Large intestine (tissue), 3 donors: ENCODE results near the gene TMUB2. TPM values are rescaled to one million over a fixed set of nuclear protein-coding genes. Genes with fewer than 3 reads are reported as not detected.
A peak's percentile ranks its signal among the peaks of the same experiment; 100 is the strongest.

Experiments used
- DNase-seq, 2 donors: peaks; one replicate each; pipeline versions ENCODE4 v3.0.0 to v3.0.0-alpha.2; 2013
- H3K27ac ChIP-seq: one replicate; pipeline ENCODE4 v1.5.1; 2013; ENCODE audit warnings: low read length
- H3K27me3 ChIP-seq: 2 replicates; pipeline ENCODE4 v1.6.1; 2013; ENCODE audit warnings: low read length; ENCODE audit not compliant: control insufficient read depth, insufficient read depth
- H3K36me3 ChIP-seq: 2 replicates; pipeline ENCODE4 v1.6.1; 2013; ENCODE audit warnings: low read length; ENCODE audit not compliant: control insufficient read depth, insufficient read depth
- H3K4me1 ChIP-seq: one replicate; pipeline ENCODE4 v1.6.1; 2013; ENCODE audit warnings: low read length; ENCODE audit not compliant: control insufficient read depth, insufficient read depth
- H3K4me3 ChIP-seq: one replicate; pipeline ENCODE4 v1.5.1; 2013; ENCODE audit warnings: low read length
- H3K9me3 ChIP-seq: one replicate; pipeline ENCODE4 v1.6.1; 2013; ENCODE audit warnings: mild to moderate bottlenecking, low read depth, low read length, moderate library complexity; ENCODE audit not compliant: control insufficient read depth
- WGBS: methylation state at CpG from one replicate; pipeline ENCODE4 v1.1.5; 2013; ENCODE audit warnings: low lambda C conversion rate; ENCODE audit not compliant: insufficient coverage; 5-methylcytosine and 5-hydroxymethylcytosine counted together
- polyA plus RNA-seq: library from polyadenylated mRNA; unstranded; fragments of 120-200 nt; gene quantifications from one replicate; pipeline ENCODE4 v1.2.1, GENCODE V29; 2013

Gene TMUB2
- polyA plus RNA-seq, 1 donor = 41.5 TPM

GRCh38 chr17:44176671-44177501, 9.9 kb upstream of the TMUB2 start:
- peaks cover 30% of the 10 kb centered on the region for H3K36me3 ChIP-seq
- WGBS = no CpG with 5 or more reads among the region's 54 CpGs
- no peaks in the 10 kb centered on the region for H3K4me1 ChIP-seq
- DNase-seq = no peak
- H3K9me3 ChIP-seq = no peaks in the 10 kb centered on the region
- no peak overlapping the region for H3K27ac ChIP-seq
- no peaks in the 10 kb centered on the region for H3K27me3 ChIP-seq
- H3K4me3 ChIP-seq = no peak overlapping the region

- Histone ChIP-seq H3K4me1 (no peaks in the 10 kb centered on the region), H3K27ac (no peak overlapping the region), H3K4me3 (no peak overlapping the region), H3K36me3 (peaks cover 37% of the 10 kb centered on the region), H3K9me3 (no peaks in the 10 kb centered on the region), H3K27me3 (no peaks in the 10 kb centered on the region)
- DNase-seq = no peak
- no CpG with 5 or more reads among the region's 4 CpGs for WGBS
These were observed 9.1 kb upstream of the TMUB2 start for GRCh38 chr17:44177640-44178039.

DNA sequence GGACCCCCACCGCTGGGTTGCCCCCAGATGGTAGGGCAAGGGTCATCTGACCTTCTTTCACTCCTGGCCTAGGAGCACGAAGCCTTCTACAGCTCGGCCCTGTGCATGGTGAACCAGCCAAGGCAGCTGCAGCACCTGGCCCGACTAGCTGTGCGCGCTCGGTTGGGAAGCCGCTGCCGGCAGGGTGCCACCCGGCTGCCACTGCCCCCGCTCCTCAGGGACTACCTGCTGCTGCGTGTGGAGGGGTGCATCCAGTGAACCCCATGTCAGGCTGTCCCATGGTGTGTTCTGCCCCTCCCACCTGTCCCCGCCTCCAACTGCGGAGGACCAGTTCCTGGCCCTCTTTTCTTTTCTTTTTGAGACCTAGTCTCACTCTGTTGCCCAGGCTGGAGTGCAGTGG, 8.6 kb upstream of the TMUB2 start:
- no peak overlapping the region for H3K4me3 ChIP-seq
- peaks cover 38% of the 10 kb centered on the region for H3K36me3 ChIP-seq
- H3K4me1 ChIP-seq = no peaks in the 10 kb centered on the region
- no peak for DNase-seq
- no CpG with 5 or more reads among the region's 14 CpGs for whole genome bisulfite sequencing
- H3K27me3 ChIP-seq = no peaks in the 10 kb centered on the region
- H3K9me3 ChIP-seq = no peaks in the 10 kb centered on the region
- H3K27ac ChIP-seq = no peak overlapping the region

GRCh38 chr17:44183024-44183423, 3.7 kb upstream of the TMUB2 start:
- Histone ChIP-seq H3K36me3 (peaks cover 19% of the 10 kb centered on the region), H3K27me3 (no peaks in the 10 kb centered on the region), H3K4me3 (no peak overlapping the region), H3K9me3 (no peaks in the 10 kb centered on the region), H3K27ac (no peak overlapping the region), H3K4me1 (peaks cover 6% of the 10 kb centered on the region)
- no CpG with 5 or more reads among the region's 2 CpGs for WGBS
- DNase-seq = no peak

- no CpG with 5 or more reads among the region's 8 CpGs for WGBS
These were observed 2.5 kb upstream of the TMUB2 start for GRCh38 chr17:44184212-44184810.

DNA sequence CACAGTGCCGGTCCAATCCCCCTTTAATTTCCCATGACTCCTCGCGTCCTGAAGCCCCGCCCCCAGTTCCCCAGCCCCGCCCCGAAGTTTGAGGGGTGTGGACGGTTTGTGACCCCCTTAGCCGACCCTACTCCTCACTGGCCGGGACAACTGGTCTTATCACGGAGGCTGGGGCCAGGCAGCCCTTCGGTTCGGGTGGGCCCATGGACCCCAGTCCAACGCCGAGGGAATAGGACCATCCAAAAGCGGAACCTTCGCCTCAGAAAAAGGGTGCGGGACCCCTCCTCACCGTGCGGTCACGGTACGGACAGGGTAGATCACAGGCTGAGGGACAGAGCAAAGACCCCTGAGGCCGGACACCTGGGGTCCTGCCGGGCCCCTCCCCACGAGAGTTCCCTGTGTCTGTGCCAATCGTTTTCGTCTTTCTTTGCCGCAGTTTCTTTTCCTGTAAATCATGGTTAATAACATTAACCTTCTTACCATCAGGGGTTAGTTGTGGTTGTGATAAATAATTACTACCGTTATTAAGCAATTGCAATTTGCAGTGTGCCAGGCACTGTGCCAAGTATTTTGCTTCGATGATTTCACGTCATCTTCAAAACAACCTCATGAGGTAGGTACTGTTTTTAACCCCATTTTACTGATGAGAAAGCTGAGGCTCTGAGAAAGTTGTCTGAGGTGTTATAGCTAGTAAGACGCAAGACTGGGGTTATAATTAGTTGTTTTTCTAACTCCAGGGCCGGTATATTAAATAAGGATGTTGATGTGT, 543 bp downstream of the TMUB2 start:
- Histone ChIP-seq H3K4me1 (peaks cover 17% of the 10 kb centered on the region), H3K4me3 (peak overlapping the region; percentile 98), H3K27me3 (no peaks in the 10 kb centered on the region), H3K36me3 (peaks cover 32% of the 10 kb centered on the region), H3K9me3 (no peaks in the 10 kb centered on the region), H3K27ac (peak overlapping the region; percentile 95)
- DNase-seq = no peak
- WGBS = 0% methylated on average over 1 of the region's 32 CpGs

More at GRCh38 chr17:44184212-44184810, 2.5 kb upstream of the TMUB2 start:
- Histone ChIP-seq H3K4me1 (peaks cover 10% of the 10 kb centered on the region), H3K27me3 (no peaks in the 10 kb centered on the region), H3K9me3 (no peaks in the 10 kb centered on the region), H3K4me3 (no peak overlapping the region), H3K36me3 (peaks cover 20% of the 10 kb centered on the region), H3K27ac (no peak overlapping the region)
- no peak for DNase-seq

- Histone ChIP-seq H3K27ac (no peak overlapping the region), H3K9me3 (no peaks in the 10 kb centered on the region), H3K36me3 (peaks cover 40% of the 10 kb centered on the region), H3K27me3 (no peaks in the 10 kb centered on the region), H3K4me3 (no peak overlapping the region), H3K4me1 (peaks cover 23% of the 10 kb centered on the region)
- WGBS = no CpG with 5 or more reads among the region's 12 CpGs
- no peak for DNase-seq
These were observed 2.0 kb downstream of the TMUB2 start for GRCh38 chr17:44188576-44189403.

GRCh38 chr17:44190481-44190880, 3.7 kb downstream of the TMUB2 start:
- H3K27ac ChIP-seq = no peak overlapping the region
- no peaks in the 10 kb centered on the region for H3K9me3 ChIP-seq
- DNase-seq = no peak
- no peak overlapping the region for H3K4me3 ChIP-seq
- no peaks in the 10 kb centered on the region for H3K27me3 ChIP-seq
- WGBS = no CpG with 5 or more reads among the region's 10 CpGs
- H3K36me3 ChIP-seq = peaks cover 57% of the 10 kb centered on the region
- peaks cover 23% of the 10 kb centered on the region for H3K4me1 ChIP-seq

GRCh38 chr17:44191369-44191768, 4.6 kb downstream of the TMUB2 start:
- WGBS = 100% methylated on average over 1 of the region's 5 CpGs
- peaks cover 19% of the 10 kb centered on the region for H3K4me1 ChIP-seq
- no peak overlapping the region for H3K4me3 ChIP-seq
- DNase-seq = no peak
- peak overlapping the region; percentile 14 for H3K27ac ChIP-seq
- H3K36me3 ChIP-seq = peaks cover 66% of the 10 kb centered on the region
- H3K9me3 ChIP-seq = no peaks in the 10 kb centered on the region
- H3K27me3 ChIP-seq = no peaks in the 10 kb centered on the region
